OCI-LY1 (cell line): ENCODE measurements around the gene PDK1.

Experiments
- EZH2 ChIP-seq: fragments of 200-600 bp; sonication (generic), shearing (Covaris generic); IDR thresholded peaks from 2 replicates; pipeline ENCODE4 v1.8.0; 2017; ENCODE audit warnings: borderline replicate concordance, mixed run types, mild to moderate bottlenecking, antibody characterized with exemption, low read length, moderate library complexity, mixed read lengths
- TF ChIP-seq, protein P1 (sequence below): fragments of 200-600 bp; sonication (generic), shearing (Covaris generic); IDR thresholded peaks from 2 replicates; pipeline ENCODE4 v1.5.1; 2017; ENCODE audit warnings: mild to moderate bottlenecking, antibody characterized with exemption, low read length, moderate library complexity, mixed read lengths

DNA sequence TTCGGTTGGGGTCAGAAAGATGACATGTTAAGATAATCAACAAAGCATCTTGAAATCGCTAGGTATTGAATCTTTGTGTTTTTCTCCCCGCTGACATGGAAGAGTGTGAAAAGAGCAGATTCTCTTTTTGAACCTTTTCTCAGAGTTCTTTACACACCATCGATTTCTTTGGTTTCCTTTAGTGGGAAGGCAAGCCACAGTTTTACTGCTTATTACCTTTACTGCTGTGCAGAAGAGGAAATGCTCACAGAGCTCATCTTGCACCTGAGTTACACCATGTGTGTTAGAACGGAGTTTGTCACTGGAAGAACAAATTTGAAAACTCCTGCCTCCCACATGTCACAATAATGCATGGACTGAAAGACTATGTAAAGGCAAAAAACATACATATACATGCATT lies 45.3 kb upstream of the PDK1 start:
- TF ChIP-seq, protein P1, sequence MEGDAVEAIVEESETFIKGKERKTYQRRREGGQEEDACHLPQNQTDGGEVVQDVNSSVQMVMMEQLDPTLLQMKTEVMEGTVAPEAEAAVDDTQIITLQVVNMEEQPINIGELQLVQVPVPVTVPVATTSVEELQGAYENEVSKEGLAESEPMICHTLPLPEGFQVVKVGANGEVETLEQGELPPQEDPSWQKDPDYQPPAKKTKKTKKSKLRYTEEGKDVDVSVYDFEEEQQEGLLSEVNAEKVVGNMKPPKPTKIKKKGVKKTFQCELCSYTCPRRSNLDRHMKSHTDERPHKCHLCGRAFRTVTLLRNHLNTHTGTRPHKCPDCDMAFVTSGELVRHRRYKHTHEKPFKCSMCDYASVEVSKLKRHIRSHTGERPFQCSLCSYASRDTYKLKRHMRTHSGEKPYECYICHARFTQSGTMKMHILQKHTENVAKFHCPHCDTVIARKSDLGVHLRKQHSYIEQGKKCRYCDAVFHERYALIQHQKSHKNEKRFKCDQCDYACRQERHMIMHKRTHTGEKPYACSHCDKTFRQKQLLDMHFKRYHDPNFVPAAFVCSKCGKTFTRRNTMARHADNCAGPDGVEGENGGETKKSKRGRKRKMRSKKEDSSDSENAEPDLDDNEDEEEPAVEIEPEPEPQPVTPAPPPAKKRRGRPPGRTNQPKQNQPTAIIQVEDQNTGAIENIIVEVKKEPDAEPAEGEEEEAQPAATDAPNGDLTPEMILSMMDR, result no peak
- TF ChIP-seq EZH2, result no peak
